Neural cell (in vitro differentiated cells): ENCODE measurements around the gene TMPRSS2.

Experiments
- EP300 ChIP-seq: fragments of 450-650 bp; conservative IDR thresholded peaks from 2 replicates; pipeline ENCODE4 v1.6.1; 2014; ENCODE audit warnings: antibody characterized with exemption, mild to moderate bottlenecking, moderate library complexity; ENCODE audit not compliant: poor library complexity, severe bottlenecking
- EZH2 ChIP-seq: fragments of 200-600, 300-800 bp; shearing (Covaris generic), sonication (generic); IDR thresholded peaks from 2 replicates; pipeline ENCODE4 v1.6.1; 2014; ENCODE audit warnings: antibody characterized with exemption, low read length, borderline replicate concordance, mild to moderate bottlenecking; ENCODE audit not compliant: insufficient read depth, poor library complexity, severe bottlenecking
- POLR2AphosphoS5 ChIP-seq: IDR thresholded peaks from 2 replicates; pipeline ENCODE4 v1.6.1; 2012
- RAD21 ChIP-seq: fragments of 450-650 bp; conservative IDR thresholded peaks from 2 replicates; pipeline ENCODE4 v1.6.1; 2014; ENCODE audit warnings: antibody characterized with exemption, mild to moderate bottlenecking, moderate library complexity
- TAF1 ChIP-seq: IDR thresholded peaks from 2 replicates; pipeline ENCODE4 v1.6.1; 2012; ENCODE audit warnings: low read depth
- TF ChIP-seq, protein P1 (sequence below): fragments of 450-650 bp; IDR thresholded peaks from 2 replicates; pipeline ENCODE4 v1.5.1; 2014; ENCODE audit warnings: antibody characterized with exemption, mild to moderate bottlenecking, moderate library complexity; ENCODE audit not compliant: poor library complexity, severe bottlenecking

DNA sequence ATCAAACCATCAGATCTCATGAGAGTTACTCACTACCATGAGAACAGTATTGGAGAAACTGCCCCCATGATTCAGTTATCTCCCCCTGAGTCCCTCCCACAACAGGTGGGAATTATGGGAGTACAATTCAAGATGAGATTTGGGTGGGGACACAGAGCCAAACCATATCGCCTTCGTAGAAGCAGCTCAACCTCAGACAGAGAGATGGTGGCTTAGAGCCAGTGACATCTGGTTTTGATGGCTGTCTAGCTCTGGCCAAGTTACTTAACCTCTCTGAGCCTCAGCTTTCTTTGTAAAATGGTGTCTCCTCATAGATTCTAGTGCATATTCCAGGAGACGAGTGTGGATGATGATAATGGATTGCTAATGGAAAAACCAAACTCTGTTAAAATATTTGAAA, 54.8 kb downstream of the TMPRSS2 start:
- TF ChIP-seq, protein P1, sequence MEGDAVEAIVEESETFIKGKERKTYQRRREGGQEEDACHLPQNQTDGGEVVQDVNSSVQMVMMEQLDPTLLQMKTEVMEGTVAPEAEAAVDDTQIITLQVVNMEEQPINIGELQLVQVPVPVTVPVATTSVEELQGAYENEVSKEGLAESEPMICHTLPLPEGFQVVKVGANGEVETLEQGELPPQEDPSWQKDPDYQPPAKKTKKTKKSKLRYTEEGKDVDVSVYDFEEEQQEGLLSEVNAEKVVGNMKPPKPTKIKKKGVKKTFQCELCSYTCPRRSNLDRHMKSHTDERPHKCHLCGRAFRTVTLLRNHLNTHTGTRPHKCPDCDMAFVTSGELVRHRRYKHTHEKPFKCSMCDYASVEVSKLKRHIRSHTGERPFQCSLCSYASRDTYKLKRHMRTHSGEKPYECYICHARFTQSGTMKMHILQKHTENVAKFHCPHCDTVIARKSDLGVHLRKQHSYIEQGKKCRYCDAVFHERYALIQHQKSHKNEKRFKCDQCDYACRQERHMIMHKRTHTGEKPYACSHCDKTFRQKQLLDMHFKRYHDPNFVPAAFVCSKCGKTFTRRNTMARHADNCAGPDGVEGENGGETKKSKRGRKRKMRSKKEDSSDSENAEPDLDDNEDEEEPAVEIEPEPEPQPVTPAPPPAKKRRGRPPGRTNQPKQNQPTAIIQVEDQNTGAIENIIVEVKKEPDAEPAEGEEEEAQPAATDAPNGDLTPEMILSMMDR: no peak
- TF ChIP-seq EP300 (no peak), EZH2 (no peak), POLR2AphosphoS5 (no peak), RAD21 (no peak), TAF1 (no peak)
